Activated T-helper 17 cell treated with anti-CD3 and anti-CD28 coated beads, Interleukin-2, amount 50 U/mL, for 72 hours (primary cell): ENCODE data around the gene RNF32. TPM values are rescaled to one million over a fixed set of nuclear protein-coding genes. Genes with fewer than 3 reads are reported as not detected.
"Not testable (repeated sequence)": the region's sequence is repeated elsewhere in the genome, so short reads cannot be mapped to it uniquely, and the experiment has no call there.

Source experiments
- ATAC-seq: fragments of 150-1000 bp; cut with Tn5 transposase; replicated peaks from 2 replicates; pipeline ENCODE4 v1.10.0; 2021; ENCODE audit warnings: mild to moderate bottlenecking, moderate library complexity
- H3K27ac Mint-ChIP-seq: one replicate; pipeline ENCODE4 v1.8.0; 2022; ENCODE audit warnings: mixed read lengths
- H3K27me3 Mint-ChIP-seq: one replicate; pipeline ENCODE4 v1.8.0; 2022; ENCODE audit warnings: mixed read lengths
- H3K36me3 Mint-ChIP-seq: one replicate; pipeline ENCODE4 v1.8.0; 2022; ENCODE audit warnings: low read depth, mild to moderate bottlenecking, mixed read lengths
- H3K4me1 Mint-ChIP-seq: one replicate; pipeline ENCODE4 v1.8.0; 2022; ENCODE audit warnings: mixed read lengths
- H3K4me3 Mint-ChIP-seq: one replicate; pipeline ENCODE4 v1.8.0; 2022; ENCODE audit warnings: mild to moderate bottlenecking, mixed read lengths
- H3K9me3 Mint-ChIP-seq: one replicate; pipeline ENCODE4 v1.8.0; 2022; ENCODE audit warnings: mixed read lengths
- total RNA-seq, 2 donors: library from RNA; stranded (reverse); gene quantifications; one replicate each; pipeline ENCODE4 v1.2.3, GENCODE V29; 2022

The RNF32 gene
- total RNA-seq, 2 donors from 2014 or later: 1.3 to 2.0 TPM

GRCh38 chr7:156621652-156622051 lies 18.9 kb upstream of the RNF32 start:
- no peak overlapping the region for H3K27ac Mint-ChIP-seq
- H3K4me1 Mint-ChIP-seq: peaks cover 8% of the 10 kb centered on the region
- H3K4me3 Mint-ChIP-seq: no peak overlapping the region
- peaks cover 8% of the 10 kb centered on the region for H3K27me3 Mint-ChIP-seq
- H3K36me3 Mint-ChIP-seq: no peaks in the 10 kb centered on the region
- ATAC-seq: no peak
- H3K9me3 Mint-ChIP-seq: peaks cover 9% of the 10 kb centered on the region

GRCh38 chr7:156625580-156625979 lies 15.0 kb upstream of the RNF32 start:
- no peak overlapping the region for H3K27ac Mint-ChIP-seq
- H3K36me3 Mint-ChIP-seq: no peaks in the 10 kb centered on the region
- ATAC-seq: peak; percentile 88

GRCh38 chr7:156626220-156626895 lies 14.2 kb upstream of the RNF32 start:
- Mint-ChIP-seq H3K9me3 (peaks cover 11% of the 10 kb centered on the region), H3K36me3 (no peaks in the 10 kb centered on the region), H3K27ac (no peak overlapping the region), H3K4me1 (peaks cover 8% of the 10 kb centered on the region), H3K27me3 (no peaks in the 10 kb centered on the region), H3K4me3 (no peak overlapping the region)
- ATAC-seq: no peak

More at GRCh38 chr7:156625580-156625979, 15.0 kb upstream of the RNF32 start:
- peaks cover 8% of the 10 kb centered on the region for H3K4me1 Mint-ChIP-seq
- H3K4me3 Mint-ChIP-seq: no peak overlapping the region
- H3K9me3 Mint-ChIP-seq: peaks cover 14% of the 10 kb centered on the region
- no peaks in the 10 kb centered on the region for H3K27me3 Mint-ChIP-seq

GRCh38 chr7:156628562-156628961 lies 12.0 kb upstream of the RNF32 start:
- peaks cover 8% of the 10 kb centered on the region for H3K4me1 Mint-ChIP-seq
- H3K4me3 Mint-ChIP-seq: no peak overlapping the region
- H3K36me3 Mint-ChIP-seq: no peaks in the 10 kb centered on the region
- ATAC-seq: no peak
- H3K9me3 Mint-ChIP-seq: peaks cover 9% of the 10 kb centered on the region
- no peak overlapping the region for H3K27ac Mint-ChIP-seq
- H3K27me3 Mint-ChIP-seq: no peaks in the 10 kb centered on the region

GRCh38 chr7:156629873-156630272 lies 10.7 kb upstream of the RNF32 start:
- Mint-ChIP-seq H3K4me1 (no peaks in the 10 kb centered on the region), H3K9me3 (peaks cover 5% of the 10 kb centered on the region), H3K27ac (no peak overlapping the region), H3K36me3 (no peaks in the 10 kb centered on the region), H3K4me3 (no peak overlapping the region), H3K27me3 (no peaks in the 10 kb centered on the region)
- ATAC-seq: no peak

GRCh38 chr7:156634117-156634516 lies 6.5 kb upstream of the RNF32 start:
- Mint-ChIP-seq H3K36me3 (peaks cover 2% of the 10 kb centered on the region), H3K27me3 (no peaks in the 10 kb centered on the region), H3K9me3 (no peaks in the 10 kb centered on the region), H3K4me1 (no peaks in the 10 kb centered on the region), H3K27ac (no peak overlapping the region), H3K4me3 (no peak overlapping the region)
- no peak for ATAC-seq

GRCh38 chr7:156635529-156636385 lies 4.8 kb upstream of the RNF32 start:
- Mint-ChIP-seq H3K36me3 (peaks cover 10% of the 10 kb centered on the region), H3K27ac (no peak overlapping the region), H3K4me3 (no peak overlapping the region), H3K27me3 (no peaks in the 10 kb centered on the region), H3K4me1 (peaks cover 5% of the 10 kb centered on the region), H3K9me3 (no peaks in the 10 kb centered on the region)
- ATAC-seq: no peak

GRCh38 chr7:156637093-156637492 lies 3.5 kb upstream of the RNF32 start:
- H3K27ac Mint-ChIP-seq, H3K4me1 Mint-ChIP-seq, ATAC-seq, H3K27me3 Mint-ChIP-seq, H3K9me3 Mint-ChIP-seq, H3K4me3 Mint-ChIP-seq: not testable (repeated sequence)
- peaks cover 10% of the 10 kb centered on the region for H3K36me3 Mint-ChIP-seq

- no peak for ATAC-seq
- Mint-ChIP-seq H3K9me3 (no peaks in the 10 kb centered on the region), H3K4me1 (peaks cover 5% of the 10 kb centered on the region), H3K27ac (no peak overlapping the region), H3K36me3 (peaks cover 10% of the 10 kb centered on the region), H3K27me3 (no peaks in the 10 kb centered on the region), H3K4me3 (peak overlapping the region; percentile 89)
Observed at GRCh38 chr7:156638443-156639077, 2.0 kb upstream of the RNF32 start.

GRCh38 chr7:156639426-156640256 lies 933 bp upstream of the RNF32 start:
- H3K36me3 Mint-ChIP-seq: peaks cover 10% of the 10 kb centered on the region
- peak overlapping the region; percentile 89 for H3K4me3 Mint-ChIP-seq
- no peaks in the 10 kb centered on the region for H3K27me3 Mint-ChIP-seq
- no peaks in the 10 kb centered on the region for H3K9me3 Mint-ChIP-seq
- H3K4me1 Mint-ChIP-seq: peaks cover 5% of the 10 kb centered on the region
- ATAC-seq: peak; percentile 1
- H3K27ac Mint-ChIP-seq: peak overlapping the region; percentile 86

- Mint-ChIP-seq H3K27ac (peak overlapping the region; percentile 92), H3K27me3 (no peaks in the 10 kb centered on the region), H3K36me3 (peaks cover 10% of the 10 kb centered on the region), H3K4me1 (peaks cover 5% of the 10 kb centered on the region), H3K9me3 (no peaks in the 10 kb centered on the region), H3K4me3 (peak overlapping the region; percentile 89)
- peak; percentile 79 for ATAC-seq
Observed at GRCh38 chr7:156640949-156641485, 443 bp downstream of the RNF32 start.

GRCh38 chr7:156642306-156643045 lies 1.9 kb downstream of the RNF32 start:
- Mint-ChIP-seq H3K27me3 (no peaks in the 10 kb centered on the region), H3K4me3 (peak overlapping the region; percentile 89), H3K27ac (no peak overlapping the region), H3K4me1 (peaks cover 5% of the 10 kb centered on the region), H3K36me3 (peaks cover 10% of the 10 kb centered on the region), H3K9me3 (no peaks in the 10 kb centered on the region)
- no peak for ATAC-seq

GRCh38 chr7:156647330-156647729 lies 6.8 kb downstream of the RNF32 start:
- not testable (repeated sequence) for H3K4me3 Mint-ChIP-seq, ATAC-seq, H3K36me3 Mint-ChIP-seq, H3K4me1 Mint-ChIP-seq, H3K9me3 Mint-ChIP-seq, H3K27ac Mint-ChIP-seq
- H3K27me3 Mint-ChIP-seq: peaks cover 29% of the 10 kb centered on the region
